ENCODE results near the gene ZNF467. TPM values are rescaled to one million over a fixed set of nuclear protein-coding genes. Genes with fewer than 3 reads are reported as not detected.

Gene ZNF467
- total RNA-seq, 1 donor from 2014 or later: 3.4 TPM

DNA sequence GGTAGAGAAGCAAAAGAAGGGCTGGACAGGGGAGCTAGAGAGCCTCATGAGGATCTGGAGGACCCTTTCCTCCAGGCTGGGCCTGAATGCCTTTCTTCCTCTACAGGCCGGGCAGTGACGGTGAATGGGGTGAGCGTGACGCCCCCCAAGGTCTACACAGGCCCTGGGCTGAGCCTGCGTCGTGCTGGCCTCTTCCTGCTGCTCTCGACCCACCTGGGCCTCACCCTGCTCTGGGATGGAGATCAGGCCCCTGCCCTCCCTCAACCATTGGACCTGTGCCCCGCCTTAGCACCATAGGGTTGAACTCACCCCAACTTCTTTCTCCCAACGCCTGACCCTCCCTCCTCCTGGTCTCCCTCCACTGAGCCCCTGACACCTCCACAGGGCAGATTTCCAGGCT lies 12.6 kb upstream of the ZNF467 start:
- TF ChIP-seq, protein P1, sequence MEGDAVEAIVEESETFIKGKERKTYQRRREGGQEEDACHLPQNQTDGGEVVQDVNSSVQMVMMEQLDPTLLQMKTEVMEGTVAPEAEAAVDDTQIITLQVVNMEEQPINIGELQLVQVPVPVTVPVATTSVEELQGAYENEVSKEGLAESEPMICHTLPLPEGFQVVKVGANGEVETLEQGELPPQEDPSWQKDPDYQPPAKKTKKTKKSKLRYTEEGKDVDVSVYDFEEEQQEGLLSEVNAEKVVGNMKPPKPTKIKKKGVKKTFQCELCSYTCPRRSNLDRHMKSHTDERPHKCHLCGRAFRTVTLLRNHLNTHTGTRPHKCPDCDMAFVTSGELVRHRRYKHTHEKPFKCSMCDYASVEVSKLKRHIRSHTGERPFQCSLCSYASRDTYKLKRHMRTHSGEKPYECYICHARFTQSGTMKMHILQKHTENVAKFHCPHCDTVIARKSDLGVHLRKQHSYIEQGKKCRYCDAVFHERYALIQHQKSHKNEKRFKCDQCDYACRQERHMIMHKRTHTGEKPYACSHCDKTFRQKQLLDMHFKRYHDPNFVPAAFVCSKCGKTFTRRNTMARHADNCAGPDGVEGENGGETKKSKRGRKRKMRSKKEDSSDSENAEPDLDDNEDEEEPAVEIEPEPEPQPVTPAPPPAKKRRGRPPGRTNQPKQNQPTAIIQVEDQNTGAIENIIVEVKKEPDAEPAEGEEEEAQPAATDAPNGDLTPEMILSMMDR (IDR thresholded peaks at IDR 0.05): no peak
- DNase-seq (ENCODE audit: extremely low spot score, unreplicated experiment): no peak
- H3K27me3 Mint-ChIP-seq (ENCODE audit: unreplicated experiment): peaks cover 9% of the 10 kb centered on the region
- no peaks in the 10 kb centered on the region for H3K4me1 Mint-ChIP-seq (ENCODE audit: unreplicated experiment)
- no peak overlapping the region for H3K4me3 Mint-ChIP-seq (ENCODE audit: unreplicated experiment)
- H3K27ac Mint-ChIP-seq (ENCODE audit: unreplicated experiment): no peak overlapping the region
- H3K9me3 Mint-ChIP-seq (ENCODE audit: unreplicated experiment): no peaks in the 10 kb centered on the region
- no peaks in the 10 kb centered on the region for H3K36me3 Mint-ChIP-seq (ENCODE audit: unreplicated experiment)

DNA sequence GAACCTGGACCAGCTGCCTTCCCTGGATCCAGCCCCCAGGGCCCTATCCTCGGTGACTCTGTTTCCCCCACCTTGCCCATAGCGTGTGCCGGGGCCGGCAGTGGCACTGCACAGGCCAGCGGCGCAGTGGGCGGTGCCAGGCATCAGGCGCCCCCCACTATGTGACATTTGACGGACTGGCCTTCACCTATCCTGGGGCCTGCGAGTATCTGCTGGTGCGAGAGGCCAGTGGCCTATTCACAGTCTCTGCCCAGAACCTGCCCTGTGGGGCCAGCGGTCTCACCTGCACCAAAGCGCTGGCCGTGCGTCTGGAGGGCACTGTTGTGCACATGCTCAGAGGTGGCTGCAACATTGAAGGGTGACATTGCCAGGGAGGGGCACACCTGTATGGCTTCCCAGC lies 12.0 kb upstream of the ZNF467 start:
- DNase-seq (ENCODE audit: extremely low spot score, unreplicated experiment): no peak
- H3K9me3 Mint-ChIP-seq (ENCODE audit: unreplicated experiment): no peaks in the 10 kb centered on the region
- no peaks in the 10 kb centered on the region for H3K36me3 Mint-ChIP-seq (ENCODE audit: unreplicated experiment)
- H3K27ac Mint-ChIP-seq (ENCODE audit: unreplicated experiment): no peak overlapping the region
- no peak overlapping the region for H3K4me3 Mint-ChIP-seq (ENCODE audit: unreplicated experiment)
- TF ChIP-seq, protein P1 (IDR thresholded peaks at IDR 0.05): no peak
- H3K4me1 Mint-ChIP-seq (ENCODE audit: unreplicated experiment): no peaks in the 10 kb centered on the region
- H3K27me3 Mint-ChIP-seq (ENCODE audit: unreplicated experiment): peaks cover 9% of the 10 kb centered on the region

DNA sequence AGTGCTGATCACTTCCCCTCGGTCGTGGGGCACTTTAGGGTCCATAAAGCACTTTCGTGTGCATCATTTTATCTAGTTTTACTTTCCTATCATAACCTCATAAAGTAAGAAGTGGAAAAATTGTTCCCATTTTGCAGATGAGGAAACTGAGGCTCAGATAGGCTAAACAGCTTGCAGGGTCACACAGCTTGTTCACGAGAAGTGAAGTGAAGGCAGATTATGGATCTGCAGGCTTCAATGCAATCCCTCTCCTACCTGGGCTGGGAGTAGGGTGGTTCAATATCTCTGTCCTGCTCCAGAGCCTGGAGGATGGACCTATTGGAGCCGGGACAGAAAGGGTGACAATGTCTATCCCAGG lies 10.8 kb upstream of the ZNF467 start:
- DNase-seq (ENCODE audit: extremely low spot score, unreplicated experiment): no peak
- H3K4me3 Mint-ChIP-seq (ENCODE audit: unreplicated experiment): no peak overlapping the region
- TF ChIP-seq, protein P1 (IDR thresholded peaks at IDR 0.05): no peak
- H3K27me3 Mint-ChIP-seq (ENCODE audit: unreplicated experiment): peaks cover 5% of the 10 kb centered on the region
- no peak overlapping the region for H3K27ac Mint-ChIP-seq (ENCODE audit: unreplicated experiment)
- no peaks in the 10 kb centered on the region for H3K4me1 Mint-ChIP-seq (ENCODE audit: unreplicated experiment)
- no peaks in the 10 kb centered on the region for H3K36me3 Mint-ChIP-seq (ENCODE audit: unreplicated experiment)
- H3K9me3 Mint-ChIP-seq (ENCODE audit: unreplicated experiment): no peaks in the 10 kb centered on the region

DNA sequence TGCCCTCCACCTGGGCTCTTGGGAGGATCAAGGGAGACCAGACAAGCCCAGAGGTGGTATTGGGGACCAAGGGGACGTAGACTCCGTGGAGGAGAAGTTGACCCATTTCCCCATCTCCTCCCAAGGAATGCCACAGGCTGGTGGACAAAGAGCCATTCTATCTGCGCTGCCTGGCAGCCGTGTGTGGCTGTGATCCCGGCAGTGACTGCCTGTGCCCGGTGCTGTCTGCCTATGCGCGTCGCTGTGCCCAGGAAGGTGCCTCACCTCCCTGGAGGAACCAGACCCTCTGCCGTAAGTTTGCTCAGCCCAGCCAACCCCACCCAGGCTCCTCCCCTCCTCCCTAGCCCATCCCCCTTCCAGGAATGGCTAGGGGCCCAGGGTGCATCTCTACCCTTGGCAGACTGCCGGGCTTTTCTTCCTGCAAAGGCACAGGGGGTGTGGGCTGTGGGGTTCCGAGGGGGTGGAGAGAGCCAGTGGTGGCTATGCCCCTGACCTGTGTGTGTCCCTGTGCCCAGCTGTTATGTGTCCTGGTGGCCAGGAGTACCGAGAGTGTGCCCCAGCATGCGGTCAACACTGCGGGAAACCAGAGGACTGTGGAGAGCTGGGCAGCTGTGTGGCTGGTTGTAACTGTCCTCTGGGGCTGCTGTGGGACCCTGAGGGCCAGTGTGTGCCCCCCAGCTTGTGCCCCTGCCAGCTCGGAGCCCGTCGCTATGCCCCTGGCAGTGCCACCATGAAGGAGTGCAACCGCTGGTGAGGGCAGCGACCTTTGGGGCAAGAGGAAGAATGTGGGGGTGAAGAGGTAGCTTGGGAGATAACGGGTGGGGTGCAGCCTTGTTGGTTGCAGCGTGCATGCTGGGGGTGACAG lies 10.2 kb upstream of the ZNF467 start:
- Mint-ChIP-seq H3K4me1 (ENCODE audit: unreplicated experiment) (no peaks in the 10 kb centered on the region), H3K27me3 (ENCODE audit: unreplicated experiment) (peaks cover 2% of the 10 kb centered on the region), H3K9me3 (ENCODE audit: unreplicated experiment) (no peaks in the 10 kb centered on the region), H3K4me3 (ENCODE audit: unreplicated experiment) (no peak overlapping the region), H3K27ac (ENCODE audit: unreplicated experiment) (no peak overlapping the region), H3K36me3 (ENCODE audit: unreplicated experiment) (no peaks in the 10 kb centered on the region)
- TF ChIP-seq, protein P1 (IDR thresholded peaks at IDR 0.05): no peak
- no peak for DNase-seq (ENCODE audit: extremely low spot score, unreplicated experiment)

DNA sequence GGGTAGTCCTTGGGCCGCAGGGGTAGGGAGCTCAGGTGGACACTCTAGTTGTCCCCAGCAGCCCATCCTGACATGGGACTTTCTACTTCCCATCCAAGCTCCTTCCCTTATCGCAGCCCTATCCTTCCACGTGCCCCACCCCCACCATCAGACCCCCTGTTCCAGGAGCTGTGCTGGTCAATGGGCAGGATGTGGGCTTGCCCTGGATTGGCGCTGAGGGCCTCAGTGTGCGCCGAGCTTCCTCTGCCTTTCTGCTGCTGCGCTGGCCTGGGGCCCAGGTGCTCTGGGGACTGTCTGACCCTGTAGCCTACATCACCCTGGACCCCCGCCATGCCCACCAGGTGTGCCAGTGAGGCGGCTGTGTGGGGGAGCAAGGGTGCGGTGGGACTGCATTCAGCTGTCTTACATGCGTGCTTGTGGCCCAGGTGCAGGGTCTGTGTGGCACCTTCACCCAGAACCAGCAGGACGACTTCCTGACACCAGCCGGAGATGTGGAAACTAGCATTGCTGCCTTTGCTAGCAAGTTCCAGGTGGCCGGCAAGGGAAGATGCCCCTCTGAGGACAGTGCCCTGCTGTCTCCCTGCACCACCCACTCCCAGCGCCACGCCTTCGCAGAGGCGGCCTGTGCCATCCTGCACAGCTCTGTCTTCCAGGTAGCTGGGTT lies 9.4 kb upstream of the ZNF467 start:
- Mint-ChIP-seq H3K27ac (ENCODE audit: unreplicated experiment) (no peak overlapping the region), H3K4me3 (ENCODE audit: unreplicated experiment) (no peak overlapping the region), H3K4me1 (ENCODE audit: unreplicated experiment) (no peaks in the 10 kb centered on the region), H3K27me3 (ENCODE audit: unreplicated experiment) (no peaks in the 10 kb centered on the region), H3K9me3 (ENCODE audit: unreplicated experiment) (no peaks in the 10 kb centered on the region), H3K36me3 (ENCODE audit: unreplicated experiment) (no peaks in the 10 kb centered on the region)
- TF ChIP-seq, protein P1 (IDR thresholded peaks at IDR 0.05): no peak
- DNase-seq (ENCODE audit: extremely low spot score, unreplicated experiment): no peak
